Loucy (cell line): ENCODE data around the gene FTCDNL1.

Experiments used
- H2AFZ ChIP-seq: fragments of 200-600 bp; sonication (generic); 2 replicates; pipeline ENCODE4 v1.6.0; 2016; ENCODE audit warnings: antibody characterized with exemption, mild to moderate bottlenecking, low read length, moderate library complexity
- H3F3A ChIP-seq: fragments of 200-600 bp; 2 replicates; pipeline ENCODE4 v1.6.0; 2016; ENCODE audit warnings: antibody characterized with exemption, low read depth, mild to moderate bottlenecking
- H3K27me3 ChIP-seq: fragments of 200-600 bp; sonication (generic); 2 replicates; pipeline ENCODE4 v1.6.1; 2014; ENCODE audit warnings: low read length, mild to moderate bottlenecking; ENCODE audit not compliant: insufficient read depth, poor library complexity, severe bottlenecking
- H3K36me3 ChIP-seq: fragments of 200-600 bp; sonication (generic); 2 replicates; pipeline ENCODE4 v1.6.1; 2016; ENCODE audit warnings: low read length; ENCODE audit not compliant: insufficient read depth
- H3K4me1 ChIP-seq: fragments of 200-600 bp; sonication (generic); 2 replicates; pipeline ENCODE4 v1.5.1; 2014; ENCODE audit warnings: low read length, mild to moderate bottlenecking; ENCODE audit not compliant: insufficient read depth, poor library complexity, severe bottlenecking
- H3K4me2 ChIP-seq: fragments of 200-600 bp; sonication (generic); 2 replicates; pipeline ENCODE4 v1.6.0; 2014; ENCODE audit warnings: antibody characterized with exemption, low read length, low read depth, mild to moderate bottlenecking; ENCODE audit not compliant: poor library complexity, severe bottlenecking
- H3K4me3 ChIP-seq: fragments of 200-600 bp; sonication (generic); 2 replicates; pipeline ENCODE4 v1.5.1; 2014; ENCODE audit warnings: low read length, mild to moderate bottlenecking, mixed read lengths; ENCODE audit not compliant: poor library complexity, severe bottlenecking
- H3K79me2 ChIP-seq: fragments of 200-600 bp; sonication (generic); 2 replicates; pipeline ENCODE4 v1.6.1; 2014; ENCODE audit warnings: low read length; ENCODE audit not compliant: insufficient read depth
- H3K9ac ChIP-seq: fragments of 200-600 bp; sonication (generic); 2 replicates; pipeline ENCODE4 v1.6.0; 2014; ENCODE audit warnings: mild to moderate bottlenecking, low read depth, low read length, moderate library complexity; ENCODE audit not compliant: poor library complexity, severe bottlenecking
- H3K9me2 ChIP-seq: fragments of 200-600 bp; sonication (generic); replicated peaks from 2 replicates; pipeline ENCODE4 v1.6.1; 2016; ENCODE audit warnings: low read depth, low read length, mixed read lengths
- H3K9me3 ChIP-seq: fragments of 200-600 bp; sonication (generic); 2 replicates; pipeline ENCODE4 v1.6.1; 2014; ENCODE audit warnings: mild to moderate bottlenecking, antibody characterized with exemption, low read length, low read depth; ENCODE audit not compliant: insufficient read depth
- H4K20me1 ChIP-seq: fragments of 200-600 bp; sonication (generic); 2 replicates; pipeline ENCODE4 v1.6.0; 2014; ENCODE audit warnings: antibody characterized with exemption, low read length, mild to moderate bottlenecking; ENCODE audit not compliant: insufficient read depth, poor library complexity, severe bottlenecking
- EZH2phosphoT487 ChIP-seq: fragments of 200-600 bp; IDR thresholded peaks from 2 replicates; pipeline ENCODE4 v1.6.1; 2018; ENCODE audit warnings: antibody characterized with exemption, mild to moderate bottlenecking, moderate library complexity, borderline replicate concordance
- TF ChIP-seq, protein P1 (sequence below): fragments of 200-600 bp; sonication (generic); conservative IDR thresholded peaks from 2 replicates; pipeline ENCODE4 v1.5.1; 2014; ENCODE audit warnings: mild to moderate bottlenecking, antibody characterized with exemption, low read length

Gene FTCDNL1

DNA sequence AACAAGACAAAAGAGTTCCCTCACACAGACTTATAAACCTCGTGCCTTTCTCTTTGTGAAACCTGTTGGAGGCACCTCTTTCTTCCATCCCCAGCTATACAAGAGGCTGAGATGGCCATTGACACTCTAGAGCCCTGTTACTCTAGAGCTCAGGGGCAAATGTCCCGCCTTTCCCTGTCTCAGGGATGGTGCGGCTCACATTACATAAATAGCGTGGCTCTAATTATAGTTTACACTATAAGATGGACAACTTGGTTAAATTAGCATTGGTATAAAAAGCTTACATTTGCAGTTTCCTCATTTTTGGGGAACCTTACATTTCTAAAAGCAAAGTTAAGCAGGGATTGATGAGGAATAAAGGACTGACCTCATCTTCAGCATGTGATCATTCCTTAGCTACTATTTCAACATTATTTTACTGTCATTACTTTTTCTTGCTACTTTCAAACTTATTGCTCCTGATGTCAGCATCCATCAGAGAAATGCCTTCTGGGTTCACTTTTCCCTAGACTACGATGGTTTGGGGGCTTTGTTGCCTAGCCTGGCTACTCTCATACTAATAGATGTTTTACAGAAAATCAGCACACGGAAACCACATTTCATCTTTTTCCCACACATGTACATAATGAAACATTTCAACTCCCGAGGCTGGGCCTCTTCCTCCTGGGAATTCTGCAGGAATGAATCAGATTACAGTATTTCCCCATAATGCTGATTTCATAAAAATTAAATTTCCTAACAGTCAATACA is 40.4 kb downstream of the FTCDNL1 start:
- H3K9me2 ChIP-seq = no peaks in the 10 kb centered on the region
- no peak overlapping the region for H2AFZ ChIP-seq
- H3K79me2 ChIP-seq = no peaks in the 10 kb centered on the region
- no peaks in the 10 kb centered on the region for H3K36me3 ChIP-seq
- no peaks in the 10 kb centered on the region for H3F3A ChIP-seq
- H3K4me1 ChIP-seq = no peaks in the 10 kb centered on the region
- no peaks in the 10 kb centered on the region for H3K9me3 ChIP-seq
- H3K9ac ChIP-seq = no peak overlapping the region
- no peak overlapping the region for H3K4me3 ChIP-seq
- no peak for TF ChIP-seq EZH2phosphoT487
- TF ChIP-seq, protein P1, sequence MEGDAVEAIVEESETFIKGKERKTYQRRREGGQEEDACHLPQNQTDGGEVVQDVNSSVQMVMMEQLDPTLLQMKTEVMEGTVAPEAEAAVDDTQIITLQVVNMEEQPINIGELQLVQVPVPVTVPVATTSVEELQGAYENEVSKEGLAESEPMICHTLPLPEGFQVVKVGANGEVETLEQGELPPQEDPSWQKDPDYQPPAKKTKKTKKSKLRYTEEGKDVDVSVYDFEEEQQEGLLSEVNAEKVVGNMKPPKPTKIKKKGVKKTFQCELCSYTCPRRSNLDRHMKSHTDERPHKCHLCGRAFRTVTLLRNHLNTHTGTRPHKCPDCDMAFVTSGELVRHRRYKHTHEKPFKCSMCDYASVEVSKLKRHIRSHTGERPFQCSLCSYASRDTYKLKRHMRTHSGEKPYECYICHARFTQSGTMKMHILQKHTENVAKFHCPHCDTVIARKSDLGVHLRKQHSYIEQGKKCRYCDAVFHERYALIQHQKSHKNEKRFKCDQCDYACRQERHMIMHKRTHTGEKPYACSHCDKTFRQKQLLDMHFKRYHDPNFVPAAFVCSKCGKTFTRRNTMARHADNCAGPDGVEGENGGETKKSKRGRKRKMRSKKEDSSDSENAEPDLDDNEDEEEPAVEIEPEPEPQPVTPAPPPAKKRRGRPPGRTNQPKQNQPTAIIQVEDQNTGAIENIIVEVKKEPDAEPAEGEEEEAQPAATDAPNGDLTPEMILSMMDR = no peak
- H4K20me1 ChIP-seq = no peaks in the 10 kb centered on the region
- H3K27me3 ChIP-seq = no peaks in the 10 kb centered on the region
- H3K4me2 ChIP-seq = no peak overlapping the region

DNA sequence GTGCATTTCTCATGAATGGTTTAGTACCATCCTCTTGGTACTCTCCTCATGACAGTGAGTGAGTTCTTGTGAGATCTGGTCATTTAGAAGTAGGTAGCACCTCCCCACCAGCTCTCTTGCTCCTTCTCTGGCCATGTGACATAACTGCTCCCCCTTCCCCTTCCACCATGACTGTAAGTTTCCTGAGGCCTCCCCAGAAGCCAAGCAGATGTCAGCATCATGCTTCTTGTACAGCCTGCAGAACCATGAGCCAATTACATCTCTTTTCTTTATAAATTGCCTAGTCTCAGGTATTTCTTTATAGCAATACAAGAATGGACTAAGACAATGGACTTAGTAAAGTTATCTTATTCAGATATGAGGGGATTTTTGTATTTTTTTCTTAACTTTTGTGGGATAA is 43.0 kb downstream of the FTCDNL1 start:
- Histone ChIP-seq H3K27me3 (no peaks in the 10 kb centered on the region), H3K4me2 (no peak overlapping the region), H3K9me2 (no peaks in the 10 kb centered on the region), H3K36me3 (no peaks in the 10 kb centered on the region), H3K4me1 (no peaks in the 10 kb centered on the region), H2AFZ (no peak overlapping the region), H3F3A (no peaks in the 10 kb centered on the region), H3K79me2 (no peaks in the 10 kb centered on the region), H3K4me3 (no peak overlapping the region), H3K9ac (no peak overlapping the region), H4K20me1 (no peaks in the 10 kb centered on the region), H3K9me3 (no peaks in the 10 kb centered on the region)
- TF ChIP-seq EZH2phosphoT487 = no peak
- TF ChIP-seq, protein P1 = no peak

DNA sequence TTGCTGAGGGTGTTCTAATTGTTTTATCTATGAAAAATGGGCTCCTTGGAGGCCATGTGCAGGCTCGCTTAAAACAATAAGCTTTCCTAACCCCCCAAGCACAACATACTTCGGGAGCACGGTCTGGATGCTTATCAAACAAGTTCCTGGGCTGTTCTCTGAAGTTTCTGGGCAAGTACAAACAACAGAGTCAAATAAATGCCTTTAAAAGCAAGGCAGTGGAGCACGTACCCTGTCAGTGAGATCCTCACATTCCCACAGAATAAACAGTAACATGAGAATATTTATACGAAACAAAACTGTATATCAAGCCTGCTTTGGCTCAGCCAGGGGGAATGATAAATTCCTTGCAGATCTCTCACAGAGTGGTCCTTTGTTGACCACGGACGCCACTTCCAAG is 44.8 kb downstream of the FTCDNL1 start:
- H3K9ac ChIP-seq = no peak overlapping the region
- H3F3A ChIP-seq = no peaks in the 10 kb centered on the region
- no peaks in the 10 kb centered on the region for H3K36me3 ChIP-seq
- H3K4me3 ChIP-seq = no peak overlapping the region
- H3K9me3 ChIP-seq = no peaks in the 10 kb centered on the region
- no peaks in the 10 kb centered on the region for H3K79me2 ChIP-seq
- H3K27me3 ChIP-seq = no peaks in the 10 kb centered on the region
- H3K9me2 ChIP-seq = no peaks in the 10 kb centered on the region
- no peaks in the 10 kb centered on the region for H3K4me1 ChIP-seq
- no peak overlapping the region for H3K4me2 ChIP-seq
- TF ChIP-seq EZH2phosphoT487 = no peak
- no peaks in the 10 kb centered on the region for H4K20me1 ChIP-seq
- H2AFZ ChIP-seq = no peak overlapping the region

DNA sequence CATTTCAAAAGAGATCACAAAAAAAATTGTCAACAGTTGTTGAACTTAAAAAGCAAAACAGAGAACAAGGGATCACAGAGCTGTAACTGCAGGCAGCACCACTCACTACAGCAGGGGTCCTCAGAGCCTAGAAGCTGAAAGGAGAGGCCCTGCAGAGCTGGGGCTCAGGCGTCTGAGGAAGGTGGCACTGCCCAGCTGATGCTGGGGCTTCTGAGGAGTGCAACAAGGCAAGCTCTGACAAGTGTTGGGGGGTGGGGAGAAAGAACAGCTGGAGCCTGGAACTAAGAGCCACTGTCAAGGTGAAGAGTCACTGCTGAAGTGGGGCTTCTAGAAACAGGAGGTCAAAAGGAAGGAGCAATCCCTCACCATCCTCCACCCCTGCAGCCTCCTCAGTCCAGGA is 46.2 kb downstream of the FTCDNL1 start:
- Histone ChIP-seq H3K9ac (no peak overlapping the region), H3K79me2 (no peaks in the 10 kb centered on the region), H3K9me3 (no peaks in the 10 kb centered on the region), H3K4me3 (no peak overlapping the region), H3K36me3 (no peaks in the 10 kb centered on the region), H3F3A (no peaks in the 10 kb centered on the region), H4K20me1 (no peaks in the 10 kb centered on the region), H3K4me2 (no peak overlapping the region), H3K4me1 (no peaks in the 10 kb centered on the region), H3K9me2 (no peaks in the 10 kb centered on the region), H2AFZ (no peak overlapping the region), H3K27me3 (no peaks in the 10 kb centered on the region)
- TF ChIP-seq EZH2phosphoT487 = no peak
- TF ChIP-seq, protein P1 = no peak
